Activated CD8-positive, alpha-beta memory T cell treated with anti-CD3 and anti-CD28 coated beads, Interleukin-2, amount 50 U/mL, for 48 hours (primary cell): ENCODE measurements around the gene CDCA3.
A peak's percentile ranks its signal among the peaks of the same experiment; 100 is the strongest.
"Not testable (repeated sequence)": the region's sequence is repeated elsewhere in the genome, so short reads cannot be mapped to it uniquely, and the experiment has no call there.

Experiments
- DNase-seq: peaks from one replicate; pipeline ENCODE4 v3.0.0-alpha.2; 2020

The CDCA3 gene

DNA sequence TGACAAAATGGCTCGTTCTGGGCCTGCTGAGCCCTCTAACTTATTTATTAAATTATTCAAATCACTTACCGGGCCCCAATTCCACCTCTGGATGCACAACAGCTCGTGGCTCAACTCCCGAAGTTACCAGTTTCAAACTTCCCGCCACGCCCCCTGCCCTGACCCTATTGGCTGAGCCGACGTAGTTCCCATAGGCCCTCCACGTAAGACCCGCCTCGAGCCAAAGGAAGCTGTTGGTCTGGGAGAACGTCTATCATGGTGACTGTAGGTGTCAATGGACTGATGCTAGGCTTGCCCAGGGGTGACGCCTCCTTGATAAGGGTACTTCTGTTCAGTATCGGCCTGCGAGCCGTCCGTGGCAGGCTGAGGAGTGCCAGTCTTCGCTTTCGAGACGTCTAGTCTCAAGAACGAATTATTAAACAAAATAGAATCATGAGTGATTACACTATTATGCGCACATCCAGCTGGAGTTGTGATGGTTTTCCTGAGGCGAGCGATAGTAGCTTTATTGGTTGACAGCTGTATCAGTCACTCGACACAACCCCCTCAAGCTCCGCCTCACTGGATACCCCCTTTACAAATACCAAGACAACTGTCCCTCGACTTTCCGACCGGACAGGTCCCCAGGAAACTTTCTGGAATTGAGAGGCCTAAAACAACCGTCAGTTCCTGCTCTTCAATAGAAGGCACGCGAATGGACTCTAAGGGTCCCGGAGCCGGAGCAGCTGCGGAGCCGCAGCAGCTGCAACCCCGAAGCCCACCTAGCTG is at the start of gene CDCA3:
TSS of gene CDCA3 (minus strand) at position 134 of the 768 bp plus-strand sequence. CDS start 334 bp downstream, outside the sequence.
- DNase-seq = peak; percentile 94

GRCh38 chr12:6899837-6900519 is 48.9 kb upstream of the CDCA3 start:
- DNase-seq = no peak

DNA sequence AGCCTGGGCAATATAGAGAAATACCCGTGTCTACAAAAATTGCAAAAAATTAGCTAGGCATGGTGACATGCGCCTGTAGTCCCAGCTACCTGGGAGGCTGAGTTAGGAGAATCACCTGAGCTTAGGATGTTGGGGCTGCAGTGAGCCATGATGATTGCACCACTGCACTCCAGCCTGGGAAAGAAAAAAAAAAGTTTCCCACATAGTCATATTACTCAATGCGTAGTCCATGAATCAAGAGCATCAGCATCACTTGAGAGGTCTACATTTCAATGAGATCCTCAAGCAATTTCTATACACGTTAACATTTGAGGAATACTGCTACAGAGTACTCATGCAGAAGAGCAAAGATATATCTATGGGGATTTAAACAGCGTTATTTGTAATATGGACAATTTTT is 48.3 kb upstream of the CDCA3 start:
- DNase-seq = no peak

DNA sequence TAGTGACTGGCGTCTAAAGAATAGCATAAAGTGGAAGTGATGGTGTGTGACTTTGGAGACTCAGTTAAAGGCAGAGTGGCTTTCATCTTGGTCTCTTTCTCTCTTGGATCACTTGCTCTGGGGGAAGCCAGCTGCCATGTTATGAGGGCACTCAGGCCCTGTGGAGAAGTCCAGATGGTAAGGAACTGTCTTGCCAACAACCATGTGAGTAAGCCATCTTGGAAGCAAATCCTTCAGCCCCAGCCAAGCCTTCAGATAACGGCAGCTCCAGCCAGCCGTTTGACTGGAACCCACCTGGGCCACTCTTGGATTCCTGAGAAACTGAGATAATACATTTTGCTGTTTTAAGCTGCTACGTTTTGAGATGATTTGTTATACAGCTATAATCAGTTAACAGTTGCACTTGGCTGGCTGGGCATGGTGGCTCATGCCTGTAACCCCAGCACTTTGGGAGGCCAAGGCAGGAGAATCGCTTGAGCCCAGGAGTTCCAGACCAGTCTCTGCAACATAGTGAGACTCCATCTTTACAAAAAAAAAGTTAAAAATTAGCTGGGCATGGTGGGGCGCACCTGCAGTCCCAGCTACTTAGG is 45.9 kb upstream of the CDCA3 start:
- DNase-seq = no peak

GRCh38 chr12:6894321-6894720 is 43.2 kb upstream of the CDCA3 start:
- no peak for DNase-seq

- not testable (repeated sequence) for DNase-seq
Measured at GRCh38 chr12:6892683-6893082, 41.6 kb upstream of the CDCA3 start.

DNA sequence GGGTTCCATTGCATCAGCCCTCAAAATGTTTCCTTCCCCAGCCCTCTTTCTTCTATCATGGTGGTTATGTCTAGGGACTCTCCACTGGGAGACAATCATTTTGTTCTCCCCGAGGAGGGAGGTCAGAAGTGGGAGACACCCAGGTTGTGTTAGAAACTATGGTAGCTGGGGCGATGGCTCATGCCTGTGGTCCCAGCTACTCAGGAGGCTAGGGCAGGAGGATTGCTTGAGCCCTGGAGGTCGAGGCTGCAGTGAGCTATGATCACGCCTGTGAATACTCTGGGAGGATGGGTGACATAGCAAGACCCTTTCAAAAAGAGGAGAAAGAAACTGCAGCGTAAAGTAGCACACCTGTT is 40.5 kb upstream of the CDCA3 start:
- DNase-seq = no peak

DNA sequence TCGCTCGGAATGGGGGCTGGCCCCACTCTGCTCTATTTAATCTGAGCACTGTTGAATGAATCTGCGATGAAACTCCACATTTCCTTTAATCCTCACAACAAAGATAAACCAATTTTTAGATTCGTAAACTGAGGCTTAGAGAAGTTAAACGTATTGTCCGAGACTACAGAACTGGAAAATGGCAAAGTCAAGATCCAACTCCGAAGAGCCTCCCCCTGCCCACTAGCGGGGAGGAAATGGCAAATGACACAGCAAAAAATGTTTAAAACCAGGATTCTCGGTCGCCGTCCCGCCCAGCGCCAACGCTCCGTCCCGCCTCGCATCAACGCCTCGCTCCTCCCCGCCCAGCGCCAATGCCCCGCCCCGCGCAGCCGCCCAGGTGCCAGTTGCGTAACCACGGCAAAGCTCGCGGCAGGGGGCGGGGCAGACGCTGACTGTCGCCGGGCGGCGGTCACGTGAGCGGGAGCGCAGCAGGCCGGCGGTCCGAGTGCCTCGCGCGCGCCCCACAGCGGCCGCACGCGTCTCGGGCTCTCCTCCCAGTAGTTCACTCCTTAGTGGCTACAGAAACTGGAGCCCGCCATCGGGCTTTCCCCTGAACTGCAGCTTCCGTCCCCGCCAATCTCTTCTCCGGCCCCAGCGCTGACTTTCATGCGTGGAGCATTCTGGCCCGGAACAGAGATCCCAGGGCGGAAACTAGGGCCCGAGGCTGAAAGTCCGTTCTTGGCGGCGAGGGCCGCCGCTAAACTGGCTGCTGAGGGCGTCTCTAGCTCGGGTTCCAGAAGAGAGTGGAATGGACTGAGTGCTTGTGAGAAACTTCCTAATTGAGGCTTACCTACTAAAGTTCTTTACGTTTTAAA is 39.9 kb upstream of the CDCA3 start:
- peak; percentile 99 for DNase-seq

DNA sequence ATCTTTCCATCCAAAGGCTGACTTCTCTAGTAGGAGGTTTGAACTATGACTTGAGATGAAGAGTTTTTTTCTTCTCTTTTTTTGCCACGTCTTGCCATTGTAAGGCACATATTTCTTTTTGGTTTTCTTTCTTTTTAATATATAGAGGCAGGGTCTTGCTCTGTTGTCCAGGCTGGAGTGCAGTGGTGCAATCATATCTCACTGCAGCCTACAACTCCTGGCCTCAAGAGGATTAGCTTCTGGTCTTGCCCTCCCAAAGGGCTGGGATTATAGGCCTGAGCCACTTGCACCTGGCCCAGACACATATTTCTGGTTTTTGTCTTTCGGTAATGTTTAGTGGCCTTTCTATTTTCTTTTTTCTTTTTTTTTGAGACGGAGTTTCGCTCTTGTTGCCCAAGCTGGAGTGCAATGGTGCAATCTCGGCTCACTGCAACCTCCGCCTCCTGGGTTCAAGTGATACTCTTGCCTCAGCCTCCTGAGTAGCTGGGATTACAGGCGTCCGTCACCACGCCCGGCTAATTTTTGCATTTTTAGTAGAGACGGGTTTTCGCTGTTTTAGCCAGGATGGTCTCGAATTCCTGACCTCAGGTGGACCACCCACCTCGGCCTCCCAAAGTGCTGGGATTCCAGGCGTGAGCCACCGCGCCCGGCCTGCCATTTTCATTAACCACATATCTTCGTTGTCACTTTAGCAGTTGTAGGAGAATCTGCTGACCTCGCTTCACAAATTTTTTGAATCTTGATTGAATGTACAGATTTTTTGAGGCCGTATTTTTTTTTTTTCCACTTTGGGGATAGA is 38.9 kb upstream of the CDCA3 start:
- not testable (repeated sequence) for DNase-seq

- not testable (repeated sequence) for DNase-seq
Measured at GRCh38 chr12:6888794-6889193, 37.7 kb upstream of the CDCA3 start.

DNA sequence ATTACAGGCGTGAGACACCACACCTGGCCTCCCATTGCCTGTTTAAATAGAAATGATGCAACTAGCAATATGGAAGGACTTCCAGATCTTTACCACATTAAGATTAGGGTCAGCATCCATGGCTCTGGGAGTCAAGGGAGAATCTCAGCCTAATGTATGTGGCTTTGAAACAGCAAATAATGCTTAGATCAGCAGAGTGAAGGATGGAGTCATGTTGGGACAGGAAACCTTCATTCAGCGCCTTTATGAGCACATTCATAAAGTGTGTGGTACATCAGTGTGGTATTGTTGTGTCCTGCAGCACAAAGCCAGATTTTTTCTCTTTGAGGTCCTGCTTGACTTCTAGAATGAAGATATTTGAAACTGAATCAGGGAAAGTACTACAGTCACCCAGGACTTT is 37.3 kb upstream of the CDCA3 start:
- DNase-seq = no peak

- no peak for DNase-seq
Measured at GRCh38 chr12:6887460-6887859, 36.4 kb upstream of the CDCA3 start.

DNA sequence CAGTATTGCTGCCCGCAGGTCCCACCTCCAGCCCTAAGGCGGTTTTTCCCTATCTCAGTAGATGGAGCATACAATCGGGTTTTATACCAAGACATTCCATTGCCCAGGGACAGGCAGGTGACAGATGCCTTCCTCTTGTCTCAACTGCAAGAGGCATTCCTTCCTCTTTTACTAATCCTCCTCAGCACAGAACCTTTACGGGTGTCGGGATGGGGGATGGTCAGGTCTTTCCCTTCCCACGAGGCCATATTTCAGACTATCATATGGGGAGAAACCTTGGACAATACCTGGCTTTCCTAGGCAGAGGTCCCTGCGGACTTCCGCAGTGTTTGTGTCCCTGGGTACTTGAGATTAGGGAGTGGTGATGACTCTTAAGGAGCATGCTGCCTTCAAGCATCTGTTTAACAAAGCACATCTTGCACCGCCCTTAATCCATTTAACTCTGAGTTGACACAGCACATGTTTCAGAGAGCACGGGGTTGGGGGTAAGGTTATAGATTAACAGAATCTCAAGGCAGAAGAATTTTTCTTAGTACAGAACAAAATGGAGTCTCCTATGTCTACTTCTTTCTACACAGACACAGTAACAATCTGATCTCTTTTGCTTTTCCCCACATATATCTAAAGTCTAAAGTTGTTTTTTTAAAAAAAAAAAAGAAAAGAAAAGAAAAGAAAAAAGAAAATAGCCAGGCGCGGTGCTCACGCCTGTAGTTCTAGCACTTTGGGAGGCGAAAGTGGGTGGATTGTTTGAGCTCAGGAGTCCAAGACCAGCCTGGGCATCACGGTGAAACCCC is 35.3 kb upstream of the CDCA3 start:
- not testable (repeated sequence) for DNase-seq

- DNase-seq = no peak
Measured at GRCh38 chr12:6884539-6884938, 33.5 kb upstream of the CDCA3 start.

DNA sequence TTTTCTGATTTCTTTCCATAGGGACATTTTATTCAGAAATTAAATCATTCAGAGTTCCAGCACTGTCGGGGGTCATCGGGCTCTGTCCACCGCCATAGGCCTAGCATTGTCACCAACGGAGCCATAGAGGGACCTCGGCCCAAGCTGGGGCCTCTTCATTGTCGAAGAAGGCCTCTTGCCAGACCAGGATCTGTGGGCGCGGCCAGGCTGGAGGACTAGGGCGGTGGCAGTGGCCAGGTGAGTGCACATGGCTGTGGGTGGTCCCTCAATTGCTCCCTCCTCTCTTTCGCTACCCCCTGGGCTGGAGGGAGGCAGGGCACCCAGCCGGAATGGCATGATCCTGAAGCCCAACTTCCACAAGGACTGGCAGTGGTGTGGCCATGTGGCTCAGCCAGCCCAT is 32.6 kb upstream of the CDCA3 start:
- DNase-seq = no peak

GRCh38 chr12:6883252-6883651 is 32.2 kb upstream of the CDCA3 start:
- no peak for DNase-seq

- not testable (repeated sequence) for DNase-seq
Measured at GRCh38 chr12:6879824-6880223, 28.7 kb upstream of the CDCA3 start.

DNA sequence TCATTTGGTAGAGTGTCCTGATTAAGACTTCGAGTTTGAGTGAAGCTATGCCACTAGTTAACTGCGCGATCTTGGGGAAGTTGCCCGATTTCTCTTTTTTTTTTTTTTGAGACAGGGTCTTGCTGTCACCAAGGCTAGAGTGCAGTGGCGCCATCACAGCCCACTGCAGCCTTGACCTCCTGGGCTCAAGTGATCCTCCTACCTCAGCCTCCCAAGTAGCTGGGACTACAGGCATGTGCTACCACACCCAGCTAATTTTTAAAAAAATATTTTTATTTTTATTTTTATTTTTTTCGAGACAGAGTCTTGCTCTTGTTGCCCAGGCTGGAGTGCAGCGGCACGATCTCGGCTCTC is 22.9 kb upstream of the CDCA3 start:
- DNase-seq = not testable (repeated sequence)

GRCh38 chr12:6873094-6874014 is 22.3 kb upstream of the CDCA3 start, which contains the start of gene SPSB2:
TSS of gene SPSB2 (minus strand) at chr12:6873303. CDS start at chr12:6872901, 402 bp downstream.
- peak; percentile 100 for DNase-seq
